Ammon's horn (tissue), 1 donor: ENCODE data around the gene CNOT6.
"Not testable (repeated sequence)": the region's sequence is repeated elsewhere in the genome, so short reads cannot be mapped to it uniquely, and the experiment has no call there.

Source experiments
- DNase-seq: peaks from one replicate; pipeline ENCODE4 v3.0.0-alpha.2; 2016; ENCODE audit warnings: low spot score

Gene CNOT6

GRCh38 chr5:180494060-180494509, at the start of gene CNOT6:
TSS of gene CNOT6 (plus strand) at chr5:180494379. CDS start at chr5:180529277, 34,898 bp downstream.
- peak; percentile 94 for DNase-seq

GRCh38 chr5:180454752-180455151, 39.4 kb upstream of the CNOT6 start:
- no peak for DNase-seq

- DNase-seq, result no peak
Measured at GRCh38 chr5:180455872-180456271, 38.3 kb upstream of the CNOT6 start.

GRCh38 chr5:180456792-180457191, 37.4 kb upstream of the CNOT6 start:
- no peak for DNase-seq

- not testable (repeated sequence) for DNase-seq
Measured at GRCh38 chr5:180458852-180459673, 35.1 kb upstream of the CNOT6 start.

- not testable (repeated sequence) for DNase-seq
Measured at GRCh38 chr5:180459674-180460142, 34.5 kb upstream of the CNOT6 start.

- no peak for DNase-seq
Measured at GRCh38 chr5:180460834-180461233, 33.3 kb upstream of the CNOT6 start.

- DNase-seq, result no peak
Measured at GRCh38 chr5:180461303-180461702, 32.9 kb upstream of the CNOT6 start.

GRCh38 chr5:180463216-180463900, 30.8 kb upstream of the CNOT6 start:
- no peak for DNase-seq

GRCh38 chr5:180463916-180464602, 30.1 kb upstream of the CNOT6 start:
- no peak for DNase-seq

- DNase-seq, result no peak
Measured at GRCh38 chr5:180464603-180464970, 29.6 kb upstream of the CNOT6 start.

GRCh38 chr5:180465052-180465451, 29.1 kb upstream of the CNOT6 start:
- not testable (repeated sequence) for DNase-seq

- no peak for DNase-seq
Measured at GRCh38 chr5:180466316-180466715, 27.9 kb upstream of the CNOT6 start.

GRCh38 chr5:180467028-180467975, 26.9 kb upstream of the CNOT6 start:
- no peak for DNase-seq

- no peak for DNase-seq
Measured at GRCh38 chr5:180467989-180468731, 26.0 kb upstream of the CNOT6 start.

- DNase-seq, result no peak
Measured at GRCh38 chr5:180468732-180469585, 25.2 kb upstream of the CNOT6 start.

- no peak for DNase-seq
Measured at GRCh38 chr5:180469586-180469865, 24.7 kb upstream of the CNOT6 start.

- DNase-seq, result no peak
Measured at GRCh38 chr5:180469866-180470265, 24.3 kb upstream of the CNOT6 start.

- no peak for DNase-seq
Measured at GRCh38 chr5:180470361-180470760, 23.8 kb upstream of the CNOT6 start.
